HCEC 1CT (cell line): Measurements from ENCODE around the gene TTC1.
"Not testable (repeated sequence)": the region's sequence is repeated elsewhere in the genome, so short reads cannot be mapped to it uniquely, and the experiment has no call there.

Source experiments
- DNase-seq: peaks from one replicate; pipeline ENCODE4 v3.0.0-alpha.2; 2017

TTC1 gene

GRCh38 chr5:160008877-160009590 lies at the start of gene TTC1:
Gene TTC1, plus strand, starts transcription at chr5:160009139. Its CDS starts 1,390 bp downstream, at chr5:160010529.
- peak; percentile 99 for DNase-seq

- DNase-seq: no peak
Measured at GRCh38 chr5:159961176-159962160, 47.5 kb upstream of the TTC1 start.

GRCh38 chr5:159962214-159962613 lies 46.7 kb upstream of the TTC1 start:
- no peak for DNase-seq

GRCh38 chr5:159963935-159964334 lies 45.0 kb upstream of the TTC1 start:
- no peak for DNase-seq

GRCh38 chr5:159965031-159965837 lies 43.7 kb upstream of the TTC1 start:
- DNase-seq: peak; percentile 77

- not testable (repeated sequence) for DNase-seq
Measured at GRCh38 chr5:159965838-159966128, 43.2 kb upstream of the TTC1 start.

- DNase-seq: peak; percentile 55
Measured at GRCh38 chr5:159969966-159970365, 39.0 kb upstream of the TTC1 start.

GRCh38 chr5:159971038-159971437 lies 37.9 kb upstream of the TTC1 start:
- peak; percentile 81 for DNase-seq

GRCh38 chr5:159971514-159971913 lies 37.4 kb upstream of the TTC1 start:
- no peak for DNase-seq

- no peak for DNase-seq
Measured at GRCh38 chr5:159971931-159972461, 36.9 kb upstream of the TTC1 start.

GRCh38 chr5:159972538-159973362 lies 36.2 kb upstream of the TTC1 start:
- DNase-seq: no peak

- peak; percentile 98 for DNase-seq
Measured at GRCh38 chr5:159975462-159976019, 33.4 kb upstream of the TTC1 start.

- DNase-seq: no peak
Measured at GRCh38 chr5:159976921-159977320, 32.0 kb upstream of the TTC1 start.

- DNase-seq: no peak
Measured at GRCh38 chr5:159978358-159978757, 30.6 kb upstream of the TTC1 start.

- DNase-seq: no peak
Measured at GRCh38 chr5:159982421-159983173, 26.3 kb upstream of the TTC1 start.

- peak; percentile 49 for DNase-seq
Measured at GRCh38 chr5:159987031-159987674, 21.8 kb upstream of the TTC1 start.

GRCh38 chr5:159990506-159990905 lies 18.4 kb upstream of the TTC1 start:
- DNase-seq: peak; percentile 27

- DNase-seq: peak; percentile 24
Measured at GRCh38 chr5:159992566-159992965, 16.4 kb upstream of the TTC1 start.

GRCh38 chr5:159993194-159993593 lies 15.7 kb upstream of the TTC1 start:
- DNase-seq: no peak

GRCh38 chr5:159995907-159996306 lies 13.0 kb upstream of the TTC1 start:
- DNase-seq: no peak
